A673 (cell line): ENCODE measurements around the gene PPM1K. TPM values are rescaled to one million over a fixed set of nuclear protein-coding genes. Genes with fewer than 3 reads are reported as not detected.

ENCODE experiments used
- BruUV-seq: library from RNA; stranded (reverse); fragments of 400-500 nt; replicated peaks from 2 replicates; lab custom pipeline; 2021; lab: Mats Ljungman, UMichigan
- CTCF ChIA-PET: fragments of 300-600 bp; sonication (Branson Sonifier 250); formaldehyde crosslinking; loops from one replicate; lab custom pipeline; 2022; ENCODE audit warnings: antibody characterized with exemption; lab: Charles Lee
- POLR2A ChIA-PET: fragments of 300-600 bp; sonication (Branson Sonifier 250); formaldehyde crosslinking; loops from one replicate; lab custom pipeline; 2022; ENCODE audit warnings: antibody characterized with exemption; ENCODE audit not compliant: low non-redundant PET; lab: Charles Lee
- DNase-seq: peaks from one replicate; pipeline ENCODE4 v3.0.0-alpha.2; 2015; ENCODE audit warnings: low spot score
- H3K27ac ChIP-seq: fragments of 200-600 bp; sonication (generic); 2 replicates; pipeline ENCODE4 v1.5.1; 2016; ENCODE audit warnings: mixed run types, low read depth, mild to moderate bottlenecking, mixed read lengths, antibody characterized with exemption, low read length; ENCODE audit not compliant: poor library complexity, severe bottlenecking
- H3K27me3 ChIP-seq: fragments of 200-600 bp; sonication (generic); replicated peaks from 2 replicates; pipeline ENCODE4 v1.6.1; 2017; ENCODE audit warnings: mixed run types, low read depth, mild to moderate bottlenecking, mixed read lengths, antibody characterized with exemption, low read length; ENCODE audit not compliant: insufficient read depth, poor library complexity
- H3K36me3 ChIP-seq: fragments of 200-600 bp; sonication (generic); 2 replicates; pipeline ENCODE4 v1.6.1; 2016; ENCODE audit warnings: mixed run types, mild to moderate bottlenecking, mixed read lengths, antibody characterized with exemption, low read length; ENCODE audit not compliant: insufficient read depth, poor library complexity, severe bottlenecking
- H3K4me1 ChIP-seq: fragments of 200-600 bp; sonication (generic); 2 replicates; pipeline ENCODE4 v1.6.1; 2017; ENCODE audit warnings: mixed run types, mild to moderate bottlenecking, mixed read lengths, antibody characterized with exemption, low read length; ENCODE audit not compliant: insufficient read depth, poor library complexity, severe bottlenecking
- H3K4me3 ChIP-seq: fragments of 200-600 bp; sonication (generic); 2 replicates; pipeline ENCODE4 v1.5.1; 2016; ENCODE audit warnings: low read depth, mixed run types, mild to moderate bottlenecking, mixed read lengths, low read length; ENCODE audit not compliant: poor library complexity, severe bottlenecking
- H3K9me3 ChIP-seq: fragments of 200-600 bp; sonication (generic); 2 replicates; pipeline ENCODE4 v1.6.1; 2016; ENCODE audit warnings: mixed run types, low read depth, mild to moderate bottlenecking, mixed read lengths, antibody characterized with exemption, low read length; ENCODE audit not compliant: poor library complexity, severe bottlenecking
- EZH2 ChIP-seq: fragments of 200-600 bp; sonication (generic); IDR thresholded peaks from 2 replicates; pipeline ENCODE4 v1.6.1; 2017; ENCODE audit warnings: borderline replicate concordance, low read depth, mild to moderate bottlenecking, mixed read lengths, antibody characterized with exemption, low read length; ENCODE audit not compliant: poor library complexity, severe bottlenecking
- intact Hi-C: fragments of 100-400 bp; cut with micrococcal nuclease; formaldehyde crosslinking; loops from one replicate; pipeline ENCODE4 v1.10.0; 2022; ENCODE audit not compliant: unreplicated experiment
- total RNA-seq: library from RNA; stranded (reverse); gene quantifications from 2 replicates; pipeline ENCODE4 v1.2.3, GENCODE V29; 2021
- TF ChIP-seq, protein P1 (sequence below): fragments of 300-800, 200-600 bp; sonication (generic); conservative IDR thresholded peaks from 2 replicates; pipeline ENCODE4 v1.5.1; 2017; ENCODE audit warnings: low read depth, mild to moderate bottlenecking, antibody characterized with exemption, low read length, moderate library complexity, mixed read lengths

PPM1K gene
- total RNA-seq, 1 experiment from 2014 or later, result 2.7 TPM

- H3K27ac ChIP-seq, result no peak overlapping the region
- intact Hi-C loops, result no loop called here
- H3K4me3 ChIP-seq, result no peak overlapping the region
- TF ChIP-seq EZH2, result no peak
- no peaks in the 10 kb centered on the region for H3K4me1 ChIP-seq
- no peaks in the 10 kb centered on the region for H3K27me3 ChIP-seq
- no TSS peak for BruUV-seq
- no peaks in the 10 kb centered on the region for H3K36me3 ChIP-seq
- H3K9me3 ChIP-seq, result no peaks in the 10 kb centered on the region
- ChIA-PET CTCF (no interaction called here), POLR2A (no interaction called here)
- DNase-seq, result no peak
These were observed 37.2 kb downstream of the PPM1K start for GRCh38 chr4:88247148-88247547.

- ChIA-PET CTCF (no interaction called here), POLR2A (no interaction called here)
- no peaks in the 10 kb centered on the region for H3K9me3 ChIP-seq
- H3K4me1 ChIP-seq, result no peaks in the 10 kb centered on the region
- H3K4me3 ChIP-seq, result no peak overlapping the region
- intact Hi-C loops, result no loop called here
- BruUV-seq, result no TSS peak
- no peaks in the 10 kb centered on the region for H3K36me3 ChIP-seq
- H3K27ac ChIP-seq, result no peak overlapping the region
- no peak for DNase-seq
- TF ChIP-seq, protein P1, sequence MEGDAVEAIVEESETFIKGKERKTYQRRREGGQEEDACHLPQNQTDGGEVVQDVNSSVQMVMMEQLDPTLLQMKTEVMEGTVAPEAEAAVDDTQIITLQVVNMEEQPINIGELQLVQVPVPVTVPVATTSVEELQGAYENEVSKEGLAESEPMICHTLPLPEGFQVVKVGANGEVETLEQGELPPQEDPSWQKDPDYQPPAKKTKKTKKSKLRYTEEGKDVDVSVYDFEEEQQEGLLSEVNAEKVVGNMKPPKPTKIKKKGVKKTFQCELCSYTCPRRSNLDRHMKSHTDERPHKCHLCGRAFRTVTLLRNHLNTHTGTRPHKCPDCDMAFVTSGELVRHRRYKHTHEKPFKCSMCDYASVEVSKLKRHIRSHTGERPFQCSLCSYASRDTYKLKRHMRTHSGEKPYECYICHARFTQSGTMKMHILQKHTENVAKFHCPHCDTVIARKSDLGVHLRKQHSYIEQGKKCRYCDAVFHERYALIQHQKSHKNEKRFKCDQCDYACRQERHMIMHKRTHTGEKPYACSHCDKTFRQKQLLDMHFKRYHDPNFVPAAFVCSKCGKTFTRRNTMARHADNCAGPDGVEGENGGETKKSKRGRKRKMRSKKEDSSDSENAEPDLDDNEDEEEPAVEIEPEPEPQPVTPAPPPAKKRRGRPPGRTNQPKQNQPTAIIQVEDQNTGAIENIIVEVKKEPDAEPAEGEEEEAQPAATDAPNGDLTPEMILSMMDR, result no peak
- H3K27me3 ChIP-seq, result no peaks in the 10 kb centered on the region
These were observed 37.8 kb downstream of the PPM1K start for GRCh38 chr4:88246600-88246999.

GRCh38 chr4:88244816-88245579 lies 39.4 kb downstream of the PPM1K start:
- ChIA-PET CTCF (no interaction called here), POLR2A (no interaction called here)
- H3K9me3 ChIP-seq, result no peaks in the 10 kb centered on the region
- no peaks in the 10 kb centered on the region for H3K27me3 ChIP-seq
- DNase-seq, result no peak
- intact Hi-C loops, result no loop called here
- no peak overlapping the region for H3K27ac ChIP-seq
- no peak overlapping the region for H3K4me3 ChIP-seq
- TF ChIP-seq EZH2, result no peak
- TF ChIP-seq, protein P1, result no peak
- no peaks in the 10 kb centered on the region for H3K36me3 ChIP-seq
- H3K4me1 ChIP-seq, result no peaks in the 10 kb centered on the region
- BruUV-seq, result no TSS peak

DNA sequence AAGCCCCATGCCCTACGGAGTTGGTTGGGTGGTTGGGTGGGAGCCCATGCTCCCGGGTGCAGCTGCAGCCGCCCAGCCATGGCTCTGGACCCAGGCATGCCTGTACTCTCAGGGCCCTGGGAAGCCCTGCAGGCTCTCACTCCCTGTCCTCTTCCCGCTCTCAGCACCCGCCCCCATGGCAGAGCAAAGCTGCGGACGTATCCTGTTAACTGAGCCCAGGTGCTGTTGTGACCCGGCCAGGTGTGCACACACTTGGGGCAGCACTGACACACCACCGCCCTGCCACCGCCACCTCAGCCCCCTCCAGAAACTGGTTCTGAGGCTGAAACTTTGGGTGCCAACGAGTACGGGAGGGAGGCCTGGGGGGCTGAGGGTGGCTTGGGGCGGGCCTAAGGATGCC lies 40.3 kb downstream of the PPM1K start:
- CTCF ChIA-PET, result no interaction called here
- BruUV-seq, result no TSS peak

More for the DNA sequence above, 40.3 kb downstream of the PPM1K start:
- intact Hi-C loops, result no loop called here
- H3K4me3 ChIP-seq, result no peak overlapping the region
- POLR2A ChIA-PET, result no interaction called here
- no peak for DNase-seq
- no peaks in the 10 kb centered on the region for H3K27me3 ChIP-seq
- no peak overlapping the region for H3K27ac ChIP-seq
- TF ChIP-seq, protein P1, result no peak
- no peak for TF ChIP-seq EZH2
- no peaks in the 10 kb centered on the region for H3K36me3 ChIP-seq
- no peaks in the 10 kb centered on the region for H3K9me3 ChIP-seq
- H3K4me1 ChIP-seq, result no peaks in the 10 kb centered on the region
